Smooth muscle cell of the brain vasculature (primary cell): ENCODE data around the gene SAMD14.

Experiments
- DNase-seq: peaks from one replicate; pipeline ENCODE4 v3.0.0-alpha.2; 2012; ENCODE audit warnings: low read depth, low spot score

SAMD14 gene

DNA sequence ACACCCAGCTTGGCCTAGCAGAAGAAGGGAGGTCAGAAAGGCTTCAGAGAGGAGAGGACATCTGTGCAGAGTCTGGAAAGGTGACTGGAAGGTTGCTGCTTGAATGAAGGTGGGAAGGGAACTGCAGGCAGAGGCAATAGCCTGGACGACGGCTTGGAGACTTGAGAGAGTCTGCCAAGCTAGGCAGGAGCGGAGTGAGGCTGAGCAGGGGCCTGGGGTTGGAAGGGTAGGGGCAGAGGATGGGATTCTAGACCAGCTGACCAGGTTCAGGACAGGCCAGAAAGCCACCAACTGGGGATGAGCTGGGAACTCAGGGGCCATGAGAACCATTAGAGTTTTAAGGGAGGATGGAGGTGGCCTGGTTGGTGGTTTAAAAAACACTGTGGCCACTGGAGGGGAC is 35.5 kb upstream of the SAMD14 start:
- DNase-seq, result no peak

DNA sequence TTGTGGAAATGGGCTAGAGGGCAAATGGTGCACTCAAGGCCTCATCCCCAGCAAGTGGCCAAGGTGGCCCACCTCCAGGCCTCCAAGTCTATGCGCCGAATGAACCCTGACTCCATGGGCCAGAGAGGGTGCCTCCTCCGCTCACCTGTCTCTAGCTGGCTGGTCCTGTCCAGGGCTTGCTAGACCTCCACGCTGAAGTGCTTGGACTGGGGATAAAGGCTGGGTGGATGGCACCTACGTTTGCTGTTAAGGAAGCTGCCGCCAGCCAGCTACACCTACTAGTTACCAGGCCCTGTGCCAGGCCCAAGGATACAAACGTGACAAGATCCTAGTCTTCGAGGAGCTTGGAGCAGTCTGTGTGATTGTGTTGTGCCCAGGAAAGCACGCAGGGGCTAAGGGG is 35.1 kb upstream of the SAMD14 start:
- no peak for DNase-seq

DNA sequence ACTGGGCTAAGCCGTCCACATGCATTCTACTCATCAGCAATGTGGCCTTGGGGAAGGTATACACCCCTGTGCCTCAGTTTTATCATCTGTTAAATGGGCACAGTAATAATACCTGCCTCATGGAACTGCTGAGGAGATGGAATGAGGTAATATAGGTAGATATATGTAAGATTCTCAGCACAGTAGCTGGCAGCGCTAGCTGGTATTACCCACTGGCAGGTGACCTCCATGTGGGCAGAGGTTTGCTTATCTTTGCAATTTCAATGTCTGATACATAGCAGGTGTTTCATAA is 34.7 kb upstream of the SAMD14 start:
- DNase-seq, result no peak

DNA sequence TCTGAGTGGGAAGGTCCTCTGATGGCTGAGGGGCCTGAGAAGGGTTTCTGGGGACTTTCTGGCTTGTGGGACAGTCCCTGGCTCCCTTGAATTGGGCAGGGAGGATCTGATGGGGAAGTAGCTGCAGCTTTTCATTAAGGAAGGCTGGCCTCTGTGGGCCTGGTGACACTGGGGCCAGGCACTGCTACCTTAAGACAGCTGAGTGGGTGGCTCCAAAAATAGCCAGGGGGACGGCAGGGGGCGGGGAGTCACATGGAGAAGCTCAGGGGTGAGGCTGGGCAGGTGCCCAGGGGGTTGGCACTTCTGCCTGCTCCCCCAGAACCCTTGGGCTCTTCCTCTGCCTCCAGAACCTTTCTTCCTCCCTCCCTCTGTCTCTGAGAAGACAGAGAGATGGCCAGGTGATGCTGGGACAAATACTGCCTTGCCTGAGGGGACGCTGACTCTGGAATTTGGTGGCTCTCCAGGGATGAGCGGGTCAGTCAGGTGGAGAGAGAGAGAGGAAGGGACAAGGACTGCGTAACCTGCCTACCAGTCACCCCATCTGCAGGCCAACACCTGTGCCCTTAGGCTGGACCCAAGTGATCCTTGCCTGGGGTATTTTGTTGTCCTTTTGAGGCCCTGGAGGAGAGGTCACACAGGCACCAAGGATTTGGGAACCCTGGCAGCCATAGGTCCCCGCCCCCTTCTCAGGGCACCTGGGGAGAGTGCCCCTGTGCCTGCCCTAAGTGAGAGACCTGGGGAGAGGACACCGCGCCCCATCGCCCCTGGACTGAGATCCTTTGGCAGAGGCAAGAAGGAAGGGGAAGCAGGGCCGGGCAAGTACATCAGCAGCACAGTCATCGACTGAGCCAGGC is 34.1 kb upstream of the SAMD14 start:
- DNase-seq, result no peak

DNA sequence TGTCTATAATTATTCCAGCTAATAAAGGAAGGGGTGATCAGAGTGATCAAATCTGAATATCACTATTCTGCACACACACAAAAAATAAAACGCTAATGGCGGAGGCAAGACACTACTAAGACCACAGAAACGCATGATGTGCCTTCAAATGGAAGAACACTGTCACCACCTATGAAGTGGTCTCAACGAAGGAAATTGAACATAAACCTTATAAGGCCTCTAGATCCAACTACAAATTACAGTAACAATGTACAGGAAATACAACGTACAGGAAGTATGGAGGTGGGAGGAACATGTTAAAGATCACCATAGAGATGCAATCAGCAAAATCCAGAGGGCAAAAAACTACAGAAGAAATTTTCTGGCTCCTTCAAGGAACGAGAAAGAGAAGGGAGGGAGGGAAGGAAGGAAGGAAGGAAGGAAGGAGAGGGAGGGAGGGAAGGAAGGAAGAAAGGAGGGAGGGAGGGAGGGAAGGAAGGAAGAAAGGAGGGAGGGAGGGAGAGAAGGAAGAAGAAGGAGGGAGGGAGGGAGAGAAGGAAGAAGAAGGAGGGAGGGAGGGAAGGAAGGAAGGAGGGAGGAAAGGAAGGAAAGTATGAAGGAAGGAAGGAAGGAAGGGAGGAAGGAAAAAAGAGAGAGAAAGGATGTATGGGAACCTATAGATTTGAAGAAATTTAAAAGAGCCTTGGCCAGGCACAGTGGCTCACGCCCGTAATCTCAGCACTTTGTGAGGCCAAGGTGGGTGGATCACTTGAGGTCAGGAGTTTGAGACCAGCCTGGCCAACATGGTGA is 32.7 kb upstream of the SAMD14 start:
- no peak for DNase-seq

DNA sequence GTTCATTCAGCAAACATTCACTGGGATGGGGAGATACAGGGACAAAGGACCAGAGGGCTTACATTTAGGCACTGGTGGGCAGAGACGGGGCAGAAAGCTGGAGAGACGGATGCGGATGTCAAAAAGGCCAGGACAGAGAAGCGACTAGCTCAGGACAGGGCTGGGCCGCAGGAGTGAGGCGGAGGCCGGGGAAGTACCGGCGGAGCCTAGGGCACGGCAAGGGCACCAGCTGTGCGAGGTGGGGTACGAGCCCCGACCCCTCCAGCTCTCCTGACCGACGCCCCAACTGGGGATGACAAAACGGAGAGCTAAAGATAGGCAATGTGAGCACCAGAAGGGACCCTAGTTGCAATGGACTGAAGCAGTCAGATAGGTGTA is 31.9 kb upstream of the SAMD14 start:
- DNase-seq, result no peak

DNA sequence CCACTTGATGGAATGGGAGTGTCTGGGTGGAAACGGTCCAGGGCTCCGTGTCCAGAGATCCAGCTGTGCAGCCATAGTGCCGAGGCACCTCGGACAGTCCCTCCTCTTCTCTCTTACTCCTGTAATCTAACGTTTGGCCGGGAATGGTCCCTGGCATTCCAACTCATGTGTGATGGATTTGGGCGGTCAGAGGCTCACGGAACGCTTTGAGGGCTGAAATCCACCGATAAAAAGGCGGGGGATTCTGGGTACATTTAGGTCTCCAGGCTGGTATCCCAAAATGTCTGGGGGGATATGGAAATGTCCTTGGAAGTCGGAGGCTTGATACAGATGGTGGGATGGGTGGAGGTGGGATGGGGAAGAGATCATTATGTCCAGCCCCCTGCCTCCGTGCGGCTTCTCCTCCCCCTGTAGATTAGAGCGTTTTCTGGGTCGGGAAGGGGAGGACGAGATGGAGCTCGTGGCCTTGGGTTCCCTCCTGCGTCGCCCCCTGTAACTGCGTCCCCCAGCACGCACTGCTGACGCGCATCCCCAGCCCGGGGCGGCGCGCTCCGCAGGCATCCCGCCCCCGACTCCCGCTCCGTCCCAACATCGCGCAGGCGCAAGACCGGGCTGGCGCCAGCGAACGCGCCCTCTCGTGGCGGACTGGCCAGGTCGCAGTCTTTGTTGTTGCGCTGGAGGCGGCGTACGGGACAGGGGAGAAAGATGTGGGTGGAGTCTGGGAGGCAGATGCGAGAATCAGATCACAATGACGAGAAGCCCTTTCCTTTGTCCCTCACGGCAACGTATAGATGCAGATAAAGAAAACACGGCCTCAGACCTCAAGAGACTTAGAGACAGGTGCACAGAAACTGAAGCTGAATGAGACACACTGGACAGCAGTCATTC is 31.3 kb upstream of the SAMD14 start:
- peak; percentile 80 for DNase-seq

DNA sequence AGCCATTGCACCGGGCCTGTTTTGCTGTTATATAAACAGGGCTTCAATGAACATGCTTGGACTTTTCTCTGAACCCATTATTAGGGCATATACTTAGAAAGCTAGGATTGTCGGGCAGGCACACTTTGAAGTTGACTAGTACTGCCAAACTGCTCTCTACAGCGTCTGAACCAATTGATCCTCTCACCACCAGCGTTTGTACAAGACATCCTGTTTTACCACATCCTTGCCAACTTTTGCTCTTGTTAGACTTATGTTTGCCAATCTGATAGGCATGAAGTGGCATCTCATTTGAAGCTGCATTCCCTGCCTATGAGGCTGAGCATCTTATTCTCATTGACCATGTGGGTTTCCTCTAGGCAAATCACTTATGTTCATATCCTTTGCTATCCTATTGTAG is 27.9 kb upstream of the SAMD14 start:
- DNase-seq, result no peak

DNA sequence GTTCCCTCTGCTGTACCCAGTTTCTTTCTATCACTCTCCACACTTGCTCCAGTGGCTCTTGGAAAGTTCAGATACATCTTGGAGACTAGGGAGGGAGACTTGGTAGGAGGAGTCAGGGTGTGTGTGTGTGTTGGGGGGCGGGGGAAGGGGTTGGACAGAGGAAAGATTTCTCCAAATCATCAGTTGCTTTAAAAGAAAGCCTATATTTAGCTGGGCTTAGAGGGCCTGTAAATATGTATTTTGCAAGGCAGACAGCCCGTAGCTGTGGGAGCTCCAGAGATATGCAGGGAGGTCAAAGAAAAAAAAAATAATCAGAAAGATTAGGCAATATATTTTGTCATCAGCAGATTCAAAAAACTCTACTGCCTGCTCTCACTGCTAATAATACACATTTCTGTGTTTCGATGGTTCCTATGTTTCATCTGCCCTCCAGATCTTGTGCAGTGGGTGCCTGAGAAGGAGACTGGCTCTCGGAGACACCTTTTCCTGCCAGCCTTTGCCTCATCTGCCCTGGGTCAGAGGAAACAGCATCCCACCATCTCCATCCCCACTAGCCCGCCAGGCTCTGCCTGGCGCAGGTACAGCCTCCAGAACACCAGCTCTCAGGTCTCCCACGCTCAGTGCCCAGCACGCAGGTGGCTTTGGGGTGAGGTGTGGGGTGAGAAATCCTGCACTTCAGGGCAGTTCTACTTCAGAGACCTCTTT is 25.3 kb upstream of the SAMD14 start:
- no peak for DNase-seq

DNA sequence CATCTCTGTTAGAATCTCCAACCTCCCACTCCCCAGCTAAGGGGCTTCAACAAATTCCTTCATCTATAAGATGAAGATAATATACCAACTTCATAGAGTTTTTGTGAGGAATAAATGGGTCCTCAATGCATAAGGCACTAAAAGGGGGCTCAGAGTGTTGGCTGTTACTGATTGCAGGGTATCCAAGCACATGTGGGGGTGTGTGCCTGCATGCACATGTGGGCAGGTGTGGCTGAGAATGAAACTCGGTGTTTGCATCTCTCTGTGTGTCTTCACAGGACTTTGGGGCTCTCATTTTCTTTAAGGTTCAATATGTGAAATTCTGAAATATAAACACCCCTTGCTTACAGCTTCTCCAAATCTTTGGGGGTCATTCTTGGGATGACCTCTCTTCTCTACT is 24.6 kb upstream of the SAMD14 start:
- no peak for DNase-seq

DNA sequence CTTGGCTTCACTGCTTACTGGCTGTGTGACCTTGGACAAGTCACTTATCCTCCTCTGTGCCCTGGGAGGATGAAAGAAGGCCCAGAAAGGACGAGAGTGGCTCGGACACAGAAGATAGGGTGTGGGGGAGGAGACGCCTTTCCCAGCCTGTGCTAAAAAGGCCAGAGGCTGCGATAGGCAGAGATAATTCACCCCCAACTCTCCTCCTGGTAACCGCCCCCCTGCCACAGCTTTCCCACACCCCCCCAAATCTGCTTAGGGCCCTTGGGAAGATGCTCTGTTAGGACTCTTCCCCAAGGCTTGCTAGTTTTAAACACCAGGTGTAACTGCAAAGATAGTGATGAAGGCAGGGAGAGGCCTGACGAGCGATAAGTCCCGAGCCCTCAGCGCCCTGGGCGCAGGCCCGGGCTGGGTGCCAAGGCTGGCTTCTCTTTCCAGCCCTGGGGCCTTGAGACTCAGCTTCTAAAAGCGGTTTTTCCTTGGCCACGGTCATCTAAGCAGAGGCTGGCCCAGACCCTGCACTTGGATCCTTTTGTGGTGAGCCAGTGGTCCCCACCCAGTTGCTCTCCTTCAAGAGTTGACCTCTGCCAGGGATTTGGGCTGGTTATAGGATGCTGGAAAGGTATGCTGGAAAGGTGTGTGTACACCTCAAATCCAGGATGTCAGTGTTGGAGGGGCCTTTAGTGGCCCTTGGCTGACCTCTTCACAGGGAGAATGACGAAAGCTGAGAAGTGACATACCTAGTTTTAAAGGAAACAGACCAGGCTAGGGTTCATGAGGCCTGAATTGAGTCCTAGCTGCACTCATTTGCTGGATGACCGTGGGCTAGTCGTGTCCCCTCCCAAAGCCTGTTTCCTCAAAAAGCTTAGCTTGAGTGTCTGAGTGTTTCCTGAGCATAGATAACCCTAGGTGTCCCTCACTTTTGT is 24.0 kb upstream of the SAMD14 start:
- DNase-seq, result no peak

DNA sequence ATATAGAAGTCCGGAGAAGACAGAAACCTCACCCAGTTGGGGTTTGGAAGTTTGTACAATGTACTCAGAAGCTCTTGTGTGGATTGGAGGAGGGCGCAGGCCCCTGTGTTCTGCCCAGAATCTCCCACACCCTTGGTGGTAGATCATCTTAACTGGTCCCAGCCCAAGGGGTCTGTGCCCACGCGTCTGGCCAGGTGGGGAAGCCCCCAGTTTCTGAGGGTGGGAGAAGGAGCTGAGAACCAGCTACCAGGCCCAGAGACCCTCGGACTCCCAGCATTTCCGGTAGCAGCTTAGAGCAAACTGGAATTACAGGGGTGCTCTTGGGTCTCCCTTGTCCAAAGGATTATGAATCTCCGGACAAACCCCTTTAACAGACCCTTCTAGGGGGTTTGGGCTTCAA is 22.8 kb upstream of the SAMD14 start:
- DNase-seq, result no peak

DNA sequence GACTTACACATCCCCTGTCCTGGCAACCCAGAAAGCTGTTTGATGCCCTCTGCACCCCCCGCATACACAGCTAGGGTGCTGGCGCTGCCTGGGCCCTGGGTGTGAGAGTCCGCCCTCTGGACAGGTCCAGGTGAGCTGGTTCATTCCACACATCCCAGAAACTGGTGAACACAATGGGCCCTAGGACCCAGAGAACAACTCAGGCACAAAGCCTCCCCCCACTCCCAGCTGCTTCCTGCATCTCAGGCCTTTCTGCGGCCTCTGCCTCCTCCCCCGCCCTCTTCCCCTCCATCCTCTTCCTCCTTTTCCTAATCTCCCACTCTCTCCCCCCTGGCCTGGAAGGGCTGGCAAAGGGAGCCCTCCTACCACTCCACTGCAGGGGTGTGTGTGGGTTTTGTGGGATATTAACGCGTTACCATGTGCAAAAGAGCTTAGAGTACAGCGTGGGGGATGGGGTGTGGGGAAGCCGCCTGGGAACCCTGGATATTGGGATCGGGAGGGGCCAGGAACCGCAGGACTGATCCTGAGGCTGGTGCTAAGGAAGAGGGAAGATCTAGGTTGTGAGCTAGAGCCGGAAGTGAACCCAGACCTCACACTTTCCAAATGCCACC is 22.1 kb upstream of the SAMD14 start:
- DNase-seq, result peak; percentile 47

DNA sequence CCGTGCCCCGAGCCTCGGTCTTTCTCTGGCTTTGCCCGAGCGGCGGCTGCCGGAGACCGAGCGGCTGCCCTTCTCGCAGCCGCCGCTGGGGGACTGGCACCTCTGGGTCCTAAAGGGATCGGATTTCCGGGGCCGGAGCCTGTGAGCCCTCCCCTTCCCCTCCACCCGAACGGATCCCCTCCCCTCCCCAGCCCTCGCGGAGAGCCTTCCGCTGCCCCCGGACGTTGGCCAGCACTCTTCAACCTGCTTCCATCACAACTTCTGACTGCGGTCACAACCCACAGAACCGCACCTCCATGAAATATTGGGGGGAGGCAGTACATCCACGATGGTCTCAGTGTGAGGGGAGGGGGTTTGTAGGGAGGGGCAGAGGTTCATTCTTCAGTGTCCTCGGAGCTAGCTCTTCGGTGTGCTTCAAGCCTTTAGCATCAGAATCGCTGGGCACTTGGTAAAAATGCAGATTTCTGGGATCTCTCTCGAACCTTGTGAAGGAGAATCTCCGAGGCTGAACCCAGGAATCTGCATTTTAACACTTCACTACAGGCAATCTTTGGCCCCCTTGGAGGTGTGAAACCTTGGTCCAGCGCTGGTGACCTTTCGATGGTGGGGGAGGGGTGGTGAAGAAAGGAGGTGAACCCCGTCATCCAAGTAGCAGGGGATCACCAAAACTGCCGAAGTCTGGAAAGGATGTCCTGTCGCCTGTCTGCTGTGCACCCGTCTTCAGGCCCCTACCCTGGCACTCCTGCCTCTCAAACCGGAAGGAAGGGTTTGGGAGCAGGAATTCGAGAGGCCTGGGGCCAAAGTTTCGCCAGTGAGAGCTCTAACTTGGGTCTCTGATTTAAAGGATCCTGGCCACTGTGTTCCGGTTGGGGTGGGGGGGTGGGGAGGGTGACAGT is 21.3 kb upstream of the SAMD14 start:
- DNase-seq, result peak; percentile 75

DNA sequence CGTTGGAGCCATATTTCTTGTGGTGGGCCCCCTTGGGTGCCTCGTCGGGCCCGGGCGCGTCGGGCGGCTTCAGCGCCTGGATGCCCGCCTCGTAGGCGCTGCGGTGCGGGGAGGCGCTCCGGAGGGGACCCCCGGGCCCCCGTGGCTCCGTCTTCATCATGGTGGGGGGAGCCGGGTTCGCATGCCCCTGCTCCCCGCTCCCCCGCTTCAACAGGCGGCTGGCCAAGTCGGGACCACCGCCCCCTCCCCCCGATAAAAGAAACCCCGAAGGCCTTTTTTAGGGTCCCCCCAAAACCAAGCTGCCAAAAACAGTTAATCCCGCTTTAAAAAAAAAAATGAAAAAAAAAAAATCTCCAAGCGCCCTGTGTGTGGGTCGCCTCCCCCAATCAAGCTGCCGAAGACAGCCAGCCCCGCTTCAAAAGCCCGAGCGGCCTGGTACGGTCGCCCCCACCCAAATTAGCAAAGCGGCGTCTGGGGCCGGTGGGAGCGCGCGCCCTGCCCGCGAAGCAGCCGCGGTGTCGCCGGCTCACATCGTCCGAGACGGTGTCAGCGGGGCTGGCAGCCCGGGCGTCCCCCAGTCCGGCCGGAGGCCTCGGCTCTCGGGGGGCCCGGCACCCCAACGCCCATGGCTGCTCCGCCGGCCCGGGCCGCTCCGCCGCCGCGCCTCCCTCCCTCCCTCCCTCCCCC is 20.5 kb upstream of the SAMD14 start, which contains the start of gene PPP1R9B:
TSS of gene PPP1R9B (minus strand) at position 324 of the 687 bp plus-strand sequence. CDS start at position 160, 164 bp downstream.
- DNase-seq, result no peak

DNA sequence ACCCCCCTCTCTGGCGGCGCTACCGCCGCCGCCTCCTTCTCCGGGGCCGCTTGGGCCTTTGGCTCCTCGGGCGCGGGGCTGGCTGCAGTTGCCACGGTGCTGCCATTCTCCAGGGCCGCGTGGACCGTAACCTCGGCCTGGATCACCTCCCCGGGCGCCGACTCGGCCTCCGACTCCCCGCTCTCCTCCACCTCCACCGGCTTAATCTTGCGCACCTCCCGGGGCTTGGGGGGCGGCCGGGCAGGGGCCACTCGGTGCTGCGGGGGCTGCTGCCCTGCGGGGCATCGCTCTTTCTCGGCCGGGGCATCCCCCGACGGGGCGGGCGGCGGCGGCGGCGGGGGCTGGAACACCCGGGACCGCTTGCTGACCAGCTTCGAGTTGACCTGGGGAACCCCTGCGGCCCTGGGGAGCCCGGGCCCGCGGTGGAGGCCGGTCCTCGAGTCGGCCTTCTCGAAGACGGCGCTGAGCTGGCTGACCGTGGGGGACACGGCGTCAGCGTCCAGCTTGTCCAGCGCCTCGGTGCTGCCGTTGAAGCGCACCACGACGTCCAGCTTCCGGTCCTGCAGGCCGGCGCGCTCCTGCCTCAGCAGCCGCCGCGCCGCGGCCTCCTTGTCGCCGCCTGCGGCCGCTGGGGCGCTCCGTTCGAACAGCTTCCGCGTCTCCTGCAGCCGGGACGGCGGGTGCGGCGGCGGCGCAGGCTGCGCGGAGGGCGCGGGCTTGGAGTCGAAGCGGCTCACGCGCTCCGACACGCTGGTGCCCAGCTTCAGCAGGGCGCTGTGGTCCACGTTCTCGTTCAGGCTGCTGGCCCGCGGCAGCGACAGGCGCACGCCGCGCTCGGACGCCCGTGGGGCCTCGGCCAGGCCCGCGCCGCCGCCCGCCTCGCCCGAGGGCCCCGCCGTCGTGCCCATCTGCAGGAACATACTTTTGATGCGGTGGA is 19.7 kb upstream of the SAMD14 start:
- DNase-seq, result no peak

DNA sequence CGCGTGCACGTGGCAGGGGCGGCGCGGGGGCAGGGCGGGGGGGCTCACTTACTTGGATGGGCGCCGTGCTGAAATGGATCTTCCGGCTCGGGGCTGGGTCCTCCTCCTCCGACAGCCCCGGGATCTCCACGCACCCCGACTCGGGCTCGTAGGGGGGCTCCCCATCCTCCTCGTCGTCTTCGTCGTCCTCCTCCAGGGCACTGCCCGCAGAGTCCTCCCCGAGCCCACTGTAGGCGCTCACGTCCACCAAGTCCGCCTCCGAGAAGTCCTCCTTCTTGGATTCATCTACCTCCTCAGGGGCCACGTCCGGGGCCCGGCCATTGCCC is 19.1 kb upstream of the SAMD14 start:
- no peak for DNase-seq
